GM18511 (cell line): ENCODE measurements around the gene MCRIP1.
"Not testable (repeated sequence)": the region's sequence is repeated elsewhere in the genome, so short reads cannot be mapped to it uniquely, and the experiment has no call there.

Experiments
- ATAC-seq: cut with Tn5 transposase; IDR thresholded peaks from one replicate; pipeline ENCODE4 v1.9.1; 2021; ENCODE audit warnings: mild to moderate bottlenecking, moderate library complexity; ENCODE audit not compliant: unreplicated experiment

MCRIP1 gene

GRCh38 chr17:81842725-81843504 lies 9.8 kb upstream of the MCRIP1 start:
- ATAC-seq, result no peak

- no peak for ATAC-seq
These were observed 9.3 kb upstream of the MCRIP1 start for GRCh38 chr17:81842378-81842724.

- ATAC-seq, result no peak
These were observed 8.8 kb upstream of the MCRIP1 start for GRCh38 chr17:81841866-81842265.

GRCh38 chr17:81840826-81841778 lies 8.0 kb upstream of the MCRIP1 start:
- no peak for ATAC-seq

GRCh38 chr17:81840059-81840458 lies 7.0 kb upstream of the MCRIP1 start:
- ATAC-seq, result not testable (repeated sequence)

- no peak for ATAC-seq
These were observed 6.2 kb upstream of the MCRIP1 start for GRCh38 chr17:81839301-81839700.

- ATAC-seq, result no peak
These were observed 5.7 kb upstream of the MCRIP1 start for GRCh38 chr17:81838753-81839255.

- no peak for ATAC-seq
These were observed 4.5 kb upstream of the MCRIP1 start for GRCh38 chr17:81837641-81838040.

GRCh38 chr17:81834831-81835267 lies 1.8 kb upstream of the MCRIP1 start, which contains the start of gene PPP1R27:
Gene PPP1R27 (minus strand): TSS chr17:81835050. CDS start chr17:81834953, 97 bp downstream.
- no peak for ATAC-seq

GRCh38 chr17:81833921-81834830 lies 1.1 kb upstream of the MCRIP1 start:
- ATAC-seq, result no peak

GRCh38 chr17:81832608-81833159 lies 407 bp downstream of the MCRIP1 start:
- ATAC-seq, result peak; percentile 73

GRCh38 chr17:81831957-81832607 lies 1.0 kb downstream of the MCRIP1 start:
- no peak for ATAC-seq

- no peak for ATAC-seq
These were observed 1.5 kb downstream of the MCRIP1 start for GRCh38 chr17:81831563-81831956.

GRCh38 chr17:81829858-81830257 lies 3.2 kb downstream of the MCRIP1 start:
- ATAC-seq, result no peak

GRCh38 chr17:81828656-81829055 lies 4.4 kb downstream of the MCRIP1 start:
- ATAC-seq, result no peak

GRCh38 chr17:81825841-81826466 lies 7.1 kb downstream of the MCRIP1 start:
- no peak for ATAC-seq

GRCh38 chr17:81824595-81824994 lies 8.5 kb downstream of the MCRIP1 start:
- no peak for ATAC-seq

GRCh38 chr17:81823820-81824550 lies 9.1 kb downstream of the MCRIP1 start:
- no peak for ATAC-seq
